Measurements from ENCODE around the gene SLC35B1.
"Not testable (repeated sequence)": the region's sequence is repeated elsewhere in the genome, so short reads cannot be mapped to it uniquely, and the experiment has no call there.

- not testable (repeated sequence) for TF ChIP-seq CTCF, POLR2A (IDR thresholded peaks at IDR 0.05)
Measured at GRCh38 chr17:49724552-49724951, 16.8 kb upstream of the SLC35B1 start.

Data from right lobe of liver (tissue), 4 donors.